Measurements from ENCODE around the gene SOX18.

SOX18 gene

GRCh38 chr20:64038565-64039292 is 10.7 kb downstream of the SOX18 start:
- DNase-seq (ENCODE audit: low read depth) = peak; percentile 85

GRCh38 chr20:64038224-64038564 is 11.2 kb downstream of the SOX18 start:
- no peak for DNase-seq (ENCODE audit: low read depth)

DNA sequence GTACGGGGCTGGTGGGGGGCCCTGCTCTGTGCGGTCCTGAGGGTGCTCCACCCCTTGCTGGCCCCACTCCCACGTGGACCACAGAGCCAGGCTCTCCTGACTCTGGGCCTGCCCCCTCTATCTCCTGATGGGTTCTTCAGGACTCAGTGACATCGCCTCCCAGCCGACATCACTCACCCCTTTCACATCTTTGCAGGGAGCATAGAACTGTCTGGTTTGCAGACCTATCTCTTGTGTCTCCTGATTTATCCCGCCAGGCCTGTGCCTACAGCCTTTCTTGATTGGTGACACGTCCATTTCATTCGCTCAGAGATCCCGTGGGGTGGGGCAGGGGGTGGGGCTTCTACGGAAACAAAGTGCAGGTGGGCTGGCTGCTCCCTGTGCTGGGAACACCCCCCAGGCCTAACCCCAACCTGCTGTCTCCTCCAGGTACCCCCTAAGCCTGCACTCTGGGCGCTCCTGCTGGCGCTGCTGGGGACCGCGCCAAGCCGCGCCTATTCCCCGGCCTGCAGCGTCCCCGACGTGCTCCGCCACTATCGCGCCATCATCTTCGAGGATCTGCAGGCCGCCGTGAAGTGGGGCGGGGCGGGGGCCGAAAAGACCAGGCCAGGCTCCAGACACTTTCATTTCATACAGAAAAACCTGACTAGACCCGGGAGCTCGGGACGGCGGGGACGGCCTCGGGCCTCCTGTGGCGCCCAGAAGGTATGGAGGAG is 11.8 kb downstream of the SOX18 start:
- peak; percentile 29 for DNase-seq (ENCODE audit: low read depth)

DNA sequence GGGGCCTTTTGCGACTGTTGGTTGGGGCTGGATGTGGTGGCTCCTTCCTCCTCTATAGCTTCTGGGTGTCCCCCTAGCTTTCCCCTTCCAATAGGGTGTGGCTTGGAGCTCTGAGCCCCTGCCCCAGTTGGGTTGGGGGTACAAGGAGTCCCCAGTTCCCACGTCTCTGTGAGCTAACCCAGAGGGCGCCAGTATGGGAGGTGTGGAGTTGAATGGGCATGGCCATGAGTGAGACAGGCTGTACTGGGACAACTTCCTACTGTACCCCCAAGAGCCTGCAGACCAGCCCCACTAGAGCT is 12.3 kb downstream of the SOX18 start:
- DNase-seq (ENCODE audit: low read depth) = no peak

GRCh38 chr20:64036346-64037198 is 12.9 kb downstream of the SOX18 start:
- no peak for DNase-seq (ENCODE audit: low read depth)

GRCh38 chr20:64035933-64036345 is 13.5 kb downstream of the SOX18 start, which contains the start of gene C20orf204:
Gene C20orf204, plus strand, starts transcription at chr20:64036182. Its CDS starts 142 bp downstream, at chr20:64036324.
- DNase-seq (ENCODE audit: low read depth) = no peak

- no peak for DNase-seq (ENCODE audit: low read depth)
Observed at GRCh38 chr20:64035066-64035932, 14.1 kb downstream of the SOX18 start.

DNA sequence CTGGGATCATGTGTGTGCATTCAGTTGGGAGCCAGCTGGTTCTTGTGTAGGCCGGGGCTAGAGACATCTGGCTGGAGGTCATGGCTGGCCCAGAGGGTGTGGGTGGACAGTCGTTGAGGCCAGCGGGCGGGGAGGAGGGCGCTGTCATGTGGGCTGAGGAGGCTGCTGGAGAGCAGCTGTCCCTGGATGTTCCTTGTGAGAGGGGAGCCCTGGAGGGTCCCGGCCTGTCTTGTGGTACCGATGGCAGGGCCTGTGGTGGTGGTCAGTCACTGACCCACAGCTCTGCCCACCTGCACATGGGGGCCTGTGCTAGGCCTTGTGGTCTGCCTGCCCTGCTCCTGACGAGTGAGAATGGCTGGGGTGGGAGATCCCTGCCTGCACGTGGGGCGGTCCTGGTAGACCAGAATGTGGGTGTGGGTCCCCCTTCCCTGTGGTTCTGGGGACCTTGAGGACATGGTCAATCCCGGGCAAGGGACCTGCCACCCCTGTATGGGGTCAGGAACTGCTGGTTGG is 15.4 kb downstream of the SOX18 start:
- no peak for DNase-seq (ENCODE audit: low read depth)

GRCh38 chr20:64032706-64033624 is 16.5 kb downstream of the SOX18 start:
- no peak for DNase-seq (ENCODE audit: low read depth)

DNA sequence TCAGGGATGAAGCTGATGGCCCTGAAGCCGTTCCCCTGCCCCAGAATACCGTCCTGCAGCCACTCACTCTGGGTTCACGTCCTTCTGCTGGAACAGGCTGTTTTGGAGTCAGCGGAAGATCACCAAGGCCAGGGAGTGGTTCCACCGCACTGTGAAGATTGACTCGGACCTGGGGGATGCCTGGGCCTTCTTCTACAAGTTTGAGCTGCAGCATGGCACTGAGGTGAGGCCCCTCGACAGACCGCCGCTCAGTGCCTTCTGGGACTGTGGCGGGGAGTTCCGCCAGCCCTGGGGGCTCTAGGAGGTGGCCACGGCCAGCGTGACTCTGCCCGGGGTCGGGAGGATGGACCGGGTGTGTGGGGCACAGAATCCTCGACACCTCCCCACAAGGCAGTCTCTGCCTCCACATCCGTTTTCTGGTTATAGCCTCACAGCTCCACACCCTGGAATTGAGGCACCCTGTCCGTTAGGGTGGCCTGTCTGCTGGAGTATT is 17.6 kb downstream of the SOX18 start:
- DNase-seq (ENCODE audit: low read depth) = no peak

DNA sequence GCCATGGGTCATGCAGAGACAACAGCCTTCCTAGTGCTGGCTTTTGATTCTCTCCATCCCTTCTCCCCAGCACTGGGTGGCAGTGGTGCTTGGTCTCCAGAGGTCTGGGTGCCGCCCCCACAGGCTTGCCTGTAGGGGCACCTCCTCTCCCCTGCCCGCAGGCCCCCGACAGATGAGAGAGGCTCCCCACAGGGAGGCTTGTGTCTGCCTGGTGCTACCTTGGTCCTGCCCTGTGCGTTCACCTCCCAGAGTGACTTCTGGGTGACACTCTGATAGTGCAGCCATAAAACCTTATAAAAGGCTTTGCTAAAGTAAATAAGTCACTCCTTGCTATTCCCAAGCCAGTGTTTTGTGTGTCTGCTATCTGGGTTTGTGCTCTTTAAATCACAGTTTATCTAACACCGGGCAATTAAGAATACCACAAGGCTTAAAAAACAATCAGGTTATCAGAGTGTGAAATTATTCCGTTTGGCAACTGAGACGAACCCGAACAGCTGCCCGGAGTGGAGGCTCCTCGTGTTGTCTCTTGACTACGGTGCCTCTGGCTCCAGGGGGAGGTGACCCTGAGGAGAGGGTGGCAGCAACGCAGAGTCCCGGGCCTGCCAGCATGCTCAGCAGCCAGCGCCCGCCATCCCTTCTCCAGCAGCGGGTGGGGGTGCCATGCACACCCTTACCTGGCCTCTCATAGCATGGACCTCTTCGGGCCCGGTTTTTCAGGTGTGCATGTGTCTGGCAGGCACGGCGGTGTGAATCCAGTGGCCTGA is 18.9 kb downstream of the SOX18 start:
- DNase-seq (ENCODE audit: low read depth) = no peak

- no peak for DNase-seq (ENCODE audit: low read depth)
Observed at GRCh38 chr20:64029293-64030117, 19.9 kb downstream of the SOX18 start.

DNA sequence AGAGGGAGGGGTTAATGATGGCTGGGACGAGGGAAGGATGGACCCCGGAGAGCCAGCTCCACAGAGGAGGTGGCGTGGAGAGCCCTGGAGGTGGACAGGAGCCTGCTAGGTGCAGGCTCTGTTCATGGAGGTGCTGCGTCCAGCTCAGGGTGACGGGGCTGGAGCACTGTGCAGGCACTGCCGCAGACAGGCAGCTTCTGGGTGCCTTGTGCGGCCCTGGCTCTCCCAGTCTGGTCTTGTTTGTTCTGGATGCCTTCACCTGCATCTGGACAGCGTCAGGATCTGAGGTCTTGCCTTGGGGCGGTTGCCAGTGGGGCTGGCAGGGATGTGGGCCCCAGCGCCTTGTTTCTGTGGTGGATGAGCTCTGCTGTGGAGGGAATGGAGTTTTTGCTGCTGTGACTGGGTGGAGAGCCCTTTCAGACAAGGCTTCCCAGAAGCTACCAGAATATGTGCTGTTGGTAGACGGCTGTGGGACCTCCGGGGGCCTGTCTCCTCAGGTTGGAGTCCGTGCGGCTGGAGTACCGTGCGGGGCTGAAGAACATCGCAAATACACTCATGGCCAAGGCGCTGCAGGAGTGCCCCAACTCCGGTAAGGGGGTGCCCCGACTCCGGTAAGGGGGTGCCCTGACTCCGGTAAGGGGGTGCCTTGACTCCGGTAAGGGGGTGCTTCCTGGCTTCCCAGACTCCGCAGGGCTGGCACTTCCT is 21.3 kb downstream of the SOX18 start:
- DNase-seq (ENCODE audit: low read depth) = no peak

DNA sequence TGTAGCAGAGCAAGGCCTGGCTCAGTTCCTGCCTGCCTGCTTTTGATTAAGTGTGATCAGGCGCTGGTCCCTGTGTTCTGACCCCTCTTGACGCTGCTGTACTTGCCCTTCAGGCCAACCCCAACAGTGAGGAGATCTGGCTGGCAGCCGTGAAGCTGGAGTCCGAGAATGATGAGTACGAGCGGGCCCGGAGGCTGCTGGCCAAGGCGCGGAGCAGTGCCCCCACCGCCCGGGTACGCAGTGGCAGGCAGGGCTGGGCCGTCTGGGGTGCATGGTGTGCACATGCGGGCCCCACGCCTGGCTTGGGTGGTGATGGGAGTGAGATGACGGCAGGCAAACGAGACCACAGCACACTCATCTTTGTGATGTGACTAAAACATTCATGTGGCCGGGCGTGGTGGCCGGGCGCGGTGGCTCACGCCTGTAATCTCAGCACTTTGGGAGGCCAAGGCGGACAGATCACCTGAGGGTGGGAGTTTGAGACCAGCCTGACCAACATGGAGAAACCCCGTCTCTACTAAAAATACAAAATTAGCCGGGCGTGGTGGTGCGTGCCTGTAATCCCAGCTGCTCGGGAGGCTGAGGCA is 23.5 kb downstream of the SOX18 start:
- no peak for DNase-seq (ENCODE audit: low read depth)

DNA sequence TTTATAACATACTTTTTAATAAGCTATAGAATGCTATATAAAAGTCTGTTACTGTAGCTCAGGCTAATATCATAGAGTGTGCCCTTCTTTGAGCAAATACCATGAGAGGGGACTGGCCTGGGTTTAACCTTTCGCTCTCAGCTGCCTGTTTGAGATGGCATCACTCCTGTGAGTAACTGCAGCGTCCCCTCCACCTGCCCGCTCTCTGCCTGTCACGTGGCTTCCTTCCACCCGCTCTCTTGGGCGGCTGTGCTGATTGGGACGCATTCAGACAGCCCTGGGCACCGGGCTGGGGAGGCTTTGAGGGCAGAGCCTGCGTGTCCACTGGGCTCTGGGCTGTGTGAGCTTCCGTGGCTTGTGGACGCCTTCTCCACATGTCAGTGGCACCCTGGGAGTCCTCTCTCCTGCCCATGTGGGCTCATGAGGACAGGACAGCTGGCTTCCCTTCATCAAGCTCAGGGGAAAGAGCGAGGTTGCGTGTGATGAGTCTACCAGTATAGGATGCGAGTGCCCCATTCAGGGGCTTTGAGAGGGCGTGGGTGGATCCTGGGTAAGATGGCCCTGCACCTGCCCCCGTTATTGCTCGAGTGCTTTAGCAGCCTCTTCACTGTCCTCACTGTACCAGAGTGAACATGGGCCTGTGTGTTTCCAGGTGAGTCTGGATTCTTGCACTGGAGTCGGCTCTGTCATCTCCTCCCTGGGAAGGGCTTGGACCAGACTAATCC is 24.2 kb downstream of the SOX18 start:
- DNase-seq (ENCODE audit: low read depth) = no peak

DNA sequence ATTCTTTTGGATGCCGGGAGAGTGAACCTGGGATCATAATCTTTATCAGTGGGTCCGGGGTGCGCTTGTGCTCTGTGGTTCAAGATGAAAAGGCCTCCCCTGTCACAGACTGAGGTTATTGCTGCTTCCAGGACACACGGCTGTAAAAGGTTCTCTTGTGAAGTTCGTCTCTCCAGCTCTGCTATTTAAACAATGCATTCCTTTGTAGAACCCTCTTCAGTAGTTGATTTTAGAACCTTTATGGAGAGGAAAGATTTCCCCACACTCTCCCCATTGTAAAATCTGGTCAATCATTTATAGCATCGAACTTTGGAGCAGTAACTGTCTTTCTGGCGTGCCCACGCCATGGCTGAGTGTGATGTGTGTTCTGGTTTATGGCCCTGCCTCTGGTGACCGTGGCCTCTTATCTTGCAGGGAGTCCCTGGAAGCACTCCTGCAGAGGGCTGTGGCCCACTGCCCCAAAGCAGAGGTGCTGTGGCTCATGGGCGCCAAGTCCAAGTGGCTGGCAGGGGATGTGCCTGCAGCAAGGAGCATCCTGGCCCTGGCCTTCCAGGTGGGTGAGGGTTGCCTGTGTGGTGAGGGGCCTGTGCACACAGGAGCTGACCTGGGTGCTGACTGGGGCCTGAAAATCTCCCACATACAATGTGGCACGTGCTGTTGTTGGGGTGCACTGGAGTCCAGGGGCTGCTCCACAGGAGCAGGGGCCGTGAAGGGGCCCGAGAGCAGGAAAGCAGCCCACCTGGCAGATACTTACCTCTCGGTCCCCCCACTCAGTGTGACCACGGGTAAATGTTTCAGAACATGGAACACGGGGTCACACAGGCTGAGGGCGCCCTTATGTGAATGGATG is 25.1 kb downstream of the SOX18 start:
- DNase-seq (ENCODE audit: low read depth) = no peak
